H1 (cell line): ENCODE data around the gene CEP85L. TPM values are rescaled to one million over a fixed set of nuclear protein-coding genes. Genes with fewer than 3 reads are reported as not detected.
"Not testable (repeated sequence)": the region's sequence is repeated elsewhere in the genome, so short reads cannot be mapped to it uniquely, and the experiment has no call there.

ENCODE experiments used
- CTCF ChIA-PET: fragments of 300-600 bp; sonication (Branson Sonifier 250); formaldehyde crosslinking; loops from one replicate; lab custom pipeline; 2021; ENCODE audit not compliant: partially characterized antibody; lab: Charles Lee
- POLR2A ChIA-PET: fragments of 300-600 bp; sonication (Branson Sonifier 250); formaldehyde crosslinking; loops from one replicate; lab custom pipeline; 2021; ENCODE audit warnings: inconsistent platforms; ENCODE audit not compliant: partially characterized antibody; lab: Charles Lee
- DNase-seq, 2 experiments: peaks; one replicate each; pipeline versions ENCODE4 v3.0.0 to v3.0.0-alpha.2; 2010 to 2022; ENCODE audit warnings: low spot score in 2 of 2, low read depth in 1 of 2, mixed read lengths in 1 of 2
- FAIRE-seq: peaks from 2 replicates; lab custom pipeline; 2011; peaks lifted over from hg19 to GRCh38; lab: Jason Lieb, UNC
- H2AFZ ChIP-seq: 2 replicates; pipeline ENCODE4 v1.8.1; 2012; ENCODE audit warnings: low read length, inconsistent platforms
- H2AK5ac ChIP-seq: 2 replicates; pipeline ENCODE4 v1.6.1; 2013; ENCODE audit warnings: low read depth, low read length
- H2BK120ac ChIP-seq: replicated peaks from 2 replicates; pipeline ENCODE3; 2013; ENCODE audit warnings: low read depth, low read length, inconsistent platforms
- H2BK12ac ChIP-seq: 2 replicates; pipeline ENCODE4 v1.6.1; 2013; ENCODE audit warnings: low read depth, low read length
- H2BK15ac ChIP-seq: 2 replicates; pipeline ENCODE4 v1.6.1; 2013; ENCODE audit warnings: low read length
- H2BK20ac ChIP-seq: 2 replicates; pipeline ENCODE4 v1.6.1; 2013; ENCODE audit warnings: low read length
- H2BK5ac ChIP-seq: 2 replicates; pipeline ENCODE4 v1.6.1; 2013; ENCODE audit warnings: low read depth, low read length
- H3K14ac ChIP-seq: 2 replicates; pipeline ENCODE4 v1.6.1; 2013; ENCODE audit warnings: inconsistent platforms; ENCODE audit not compliant: insufficient read length
- H3K18ac ChIP-seq: 2 replicates; pipeline ENCODE4 v1.6.1; 2013; ENCODE audit warnings: low read length; ENCODE audit errors: extremely low read depth
- H3K23ac ChIP-seq: 2 replicates; pipeline ENCODE4 v1.6.1; 2013; ENCODE audit warnings: inconsistent platforms; ENCODE audit not compliant: insufficient read length
- H3K23me2 ChIP-seq: 2 replicates; pipeline ENCODE4 v1.6.1; 2013; ENCODE audit warnings: low read depth, low read length
- H3K27ac ChIP-seq: 2 replicates; pipeline ENCODE4 v1.6.1; 2011; ENCODE audit warnings: low read depth, low read length, inconsistent platforms
- H3K27me3 ChIP-seq, 4 experiments: replicated peaks in 1 of 4; 1 replicate in 1 of 4; 2 replicates in 3 of 4; pipeline versions ENCODE4 v1.6.1 to v1.8.1; 2011 to 2013; ENCODE audit warnings: low read length in 3 of 4, mild to moderate bottlenecking in 3 of 4, inconsistent platforms in 2 of 4, mixed read lengths in 2 of 4, moderate library complexity in 1 of 4; ENCODE audit not compliant: control insufficient read depth in 3 of 4, insufficient read depth in 3 of 4; ENCODE audit errors: extremely low read depth in 1 of 4
- H3K36me3 ChIP-seq, 4 experiments: 2 replicates each; pipeline versions ENCODE4 v1.6.1 to v1.8.1; 2011 to 2013; ENCODE audit warnings: mild to moderate bottlenecking in 4 of 4, low read length in 3 of 4, moderate library complexity in 2 of 4, control low read depth in 1 of 4, inconsistent platforms in 1 of 4; ENCODE audit not compliant: insufficient read depth in 4 of 4, control insufficient read depth in 2 of 4
- H3K4ac ChIP-seq: replicated peaks from 2 replicates; pipeline ENCODE3; 2013; ENCODE audit warnings: low read length, low read depth, mixed read lengths, inconsistent platforms; ENCODE audit not compliant: insufficient read length
- H3K4me1 ChIP-seq, 4 experiments: replicated peaks in 1 of 4; 1 replicate in 1 of 4; 2 replicates in 3 of 4; pipeline versions ENCODE4 v1.6.1 to v1.8.1; 2011 to 2013; ENCODE audit warnings: low read length in 3 of 4, inconsistent platforms in 2 of 4, mixed read lengths in 1 of 4; ENCODE audit not compliant: insufficient read depth in 4 of 4, control insufficient read depth in 3 of 4
- H3K4me2 ChIP-seq, 2 experiments: 2 replicates each; pipeline versions ENCODE4 v1.6.1 to v1.8.1; 2011 to 2013; ENCODE audit warnings: low read depth in 2 of 2, low read length in 2 of 2, control low read depth in 1 of 2, inconsistent platforms in 1 of 2, mild to moderate bottlenecking in 1 of 2; ENCODE audit not compliant: insufficient read depth in 1 of 2
- H3K4me3 ChIP-seq, 4 experiments: fragments of 200-600, 300-600 bp in 1 of 4; sonication (generic), shearing (Covaris generic), sonication (Bioruptor Twin) in 1 of 4; 2 replicates each; pipeline versions ENCODE4 v1.5.1 to v1.8.1; 2011 to 2016; ENCODE audit warnings: low read length in 4 of 4, low read depth in 3 of 4, control low read depth in 2 of 4, inconsistent platforms in 2 of 4, mild to moderate bottlenecking in 2 of 4, mixed read lengths in 1 of 4, moderate library complexity in 1 of 4; ENCODE audit not compliant: insufficient read depth in 2 of 4; ENCODE audit errors: extremely low read depth in 1 of 4
- H3K56ac ChIP-seq: replicated peaks from 2 replicates; pipeline ENCODE3; 2013; ENCODE audit warnings: low read depth, mild to moderate bottlenecking, mixed read lengths, low read length, inconsistent platforms; ENCODE audit not compliant: insufficient read length
- H3K79me1 ChIP-seq: 2 replicates; pipeline ENCODE4 v1.6.1; 2013; ENCODE audit warnings: low read depth, low read length, control low read depth
- H3K79me2 ChIP-seq, 2 experiments: 2 replicates each; pipeline versions ENCODE4 v1.6.1 to v1.8.1; 2012 to 2013; ENCODE audit warnings: low read length in 2 of 2, mild to moderate bottlenecking in 2 of 2, inconsistent platforms in 1 of 2; ENCODE audit not compliant: insufficient read depth in 2 of 2, control insufficient read depth in 1 of 2
- H3K9ac ChIP-seq, 4 experiments: replicated peaks in 1 of 4; 1 replicate in 1 of 4; 2 replicates in 3 of 4; pipeline versions ENCODE4 v1.6.1 to v1.8.1; 2011 to 2013; ENCODE audit warnings: low read depth in 3 of 4, low read length in 3 of 4, control low read depth in 2 of 4, mild to moderate bottlenecking in 2 of 4, moderate library complexity in 2 of 4, inconsistent platforms in 1 of 4; ENCODE audit errors: extremely low read depth in 1 of 4
- H3K9me3 ChIP-seq, 2 experiments: 2 replicates each; pipeline versions ENCODE4 v1.6.1 to v1.8.1; 2012 to 2013; ENCODE audit warnings: mild to moderate bottlenecking in 2 of 2, moderate library complexity in 2 of 2, control low read depth in 1 of 2, inconsistent platforms in 1 of 2, low read depth in 1 of 2, low read length in 1 of 2, mixed read lengths in 1 of 2; ENCODE audit not compliant: insufficient read depth in 2 of 2
- H4K20me1 ChIP-seq, 2 experiments: replicated peaks in 1 of 2; 2 replicates each; pipeline versions ENCODE3 to v1.8.1; 2011 to 2013; ENCODE audit warnings: inconsistent platforms in 2 of 2, low read length in 2 of 2, mild to moderate bottlenecking in 1 of 2; ENCODE audit not compliant: insufficient read depth in 2 of 2, control insufficient read depth in 1 of 2
- H4K5ac ChIP-seq: 2 replicates; pipeline ENCODE4 v1.6.1; 2013; ENCODE audit warnings: low read length, low read depth, mixed read lengths, inconsistent platforms; ENCODE audit not compliant: insufficient read length
- H4K8ac ChIP-seq: 2 replicates; pipeline ENCODE4 v1.8.0; 2013; ENCODE audit warnings: mild to moderate bottlenecking, moderate library complexity, low read length, inconsistent platforms; ENCODE audit not compliant: insufficient read depth; ENCODE audit errors: extremely low read depth
- H4K91ac ChIP-seq: replicated peaks from 2 replicates; pipeline ENCODE3; 2013; ENCODE audit warnings: low read length, mixed read lengths, inconsistent platforms; ENCODE audit not compliant: insufficient read length
- JUN ChIP-seq: IDR thresholded peaks from 2 replicates; pipeline ENCODE4 v1.6.1; 2011; ENCODE audit warnings: low read depth, mild to moderate bottlenecking, improper control_type of control experiment, low read length
- SUZ12 ChIP-seq: fragments of 200-600 bp; sonication (generic); IDR thresholded peaks from 2 replicates; pipeline ENCODE4 v1.6.1; 2012; ENCODE audit warnings: mild to moderate bottlenecking, inconsistent platforms, low read length, moderate library complexity, mixed read lengths
- WGBS, 2 experiments: shearing (Covaris generic) in 1 of 2; methylation state at CpG; one replicate each; pipeline versions ENCODE4 v1.1.6 to v1.1.7; 2013 to 2015; ENCODE audit warnings: low lambda C conversion rate in 2 of 2, mixed read lengths in 2 of 2, inconsistent platforms in 1 of 2, low coverage in 1 of 2, missing lambda C conversion rate in 1 of 2; ENCODE audit not compliant: insufficient replicate concordance in 2 of 2, insufficient coverage in 1 of 2, insufficient read length in 1 of 2; ENCODE audit errors: extremely low coverage in 1 of 2, missing lambda C conversion rate in 1 of 2; 5-methylcytosine and 5-hydroxymethylcytosine counted together
- polyA plus RNA-seq, 7 experiments: library from polyadenylated mRNA; depleted of rRNA in 3 of 7; stranded (reverse) in 5 of 7; unstranded in 2 of 7; fragments of >200 nt in 5 of 7; fragments of 200-250 nt in 2 of 7; gene quantifications; 1 replicate in 5 of 7; 2 replicates in 1 of 7; 4 replicates in 1 of 7; pipeline versions ENCODE4 v1.2.1 to v1.2.3, GENCODE V29; 2011 to 2013; ENCODE audit warnings: missing spikeins in 2 of 7, mixed read lengths in 2 of 7
- total RNA-seq: library from RNA; stranded (reverse); fragmentation: NEBNext Ultra II Directional; extraction: Animal tissue kit (Norgen Biotek cat#: 25700); gene quantifications from 2 replicates; pipeline ENCODE4 v1.2.1, GENCODE V29; 2021

CEP85L gene
- total and polyA plus RNA-seq, 2 of the 8 experiments (the other 6 are each of a cell fraction or from before 2014, with no cell fraction given), result 3.2 to 27.6 TPM

DNA sequence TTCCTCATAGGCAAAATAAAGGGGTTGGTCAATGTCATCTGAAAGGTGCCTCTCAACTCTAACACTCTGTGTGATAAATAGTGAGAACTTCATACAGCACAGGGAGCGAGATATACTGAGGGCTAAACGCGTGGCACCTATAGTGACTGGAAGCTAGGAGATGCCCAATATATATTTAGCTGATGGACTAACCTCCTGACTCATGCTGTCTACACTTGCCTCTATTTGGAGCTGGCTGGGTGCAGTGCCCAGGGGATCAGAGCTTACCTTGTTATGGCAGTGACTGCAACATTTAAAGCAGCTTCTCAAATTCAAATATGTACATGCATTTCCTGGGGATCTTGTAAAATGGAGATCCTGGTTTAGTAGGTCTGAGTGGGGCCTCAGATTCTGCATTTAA is 214.9 kb downstream of the CEP85L start (continued):
- no peak for TF ChIP-seq SUZ12
- TF ChIP-seq JUN, result no peak

DNA sequence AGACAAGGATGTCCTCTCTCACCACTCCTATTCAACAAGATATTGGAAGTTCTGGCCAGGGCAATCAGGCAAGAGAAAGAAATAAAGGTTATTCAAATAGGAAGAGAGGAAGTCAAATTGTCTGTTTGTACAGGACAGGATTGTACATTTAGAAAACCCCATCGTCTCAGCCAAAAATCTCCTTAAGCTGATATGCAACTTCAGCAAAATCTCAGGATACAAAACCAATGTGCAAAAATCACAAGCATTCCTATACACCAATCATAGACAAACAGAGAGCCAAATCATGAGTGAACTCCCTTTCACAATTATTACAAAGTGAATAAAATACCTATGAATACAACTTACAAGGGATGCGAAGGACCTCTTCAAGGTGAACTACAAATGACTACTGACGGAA is 217.2 kb downstream of the CEP85L start:
- H4K20me1 ChIP-seq, H2BK120ac ChIP-seq, H3K9me3 ChIP-seq, H3K79me2 ChIP-seq, H3K56ac ChIP-seq, H2BK15ac ChIP-seq, H3K9ac ChIP-seq, H4K5ac ChIP-seq, H3K4me1 ChIP-seq, H3K14ac ChIP-seq, POLR2A ChIA-PET, H3K4ac ChIP-seq, H2BK12ac ChIP-seq, H3K4me3 ChIP-seq, H3K27ac ChIP-seq, H3K18ac ChIP-seq, H3K4me2 ChIP-seq, H3K23ac ChIP-seq, H3K36me3 ChIP-seq, H3K27me3 ChIP-seq, FAIRE-seq, H2BK5ac ChIP-seq, H4K91ac ChIP-seq, H2AFZ ChIP-seq, H2BK20ac ChIP-seq, H2AK5ac ChIP-seq, H3K79me1 ChIP-seq, H4K8ac ChIP-seq, DNase-seq, H3K23me2 ChIP-seq: not testable (repeated sequence)
- WGBS, 2 experiments, result 94% methylated on average over 3 of the region's 3 CpGs; no CpG with 5 or more reads in 1 of the 2 experiments
- CTCF ChIA-PET, result interaction anchor here (1.0 kb wide), 1 partner anchor 259 kb away, joined by 3 read pairs; no protein-coding TSS in a partner anchor
